ENCODE data around the gene OASL.

DNA sequence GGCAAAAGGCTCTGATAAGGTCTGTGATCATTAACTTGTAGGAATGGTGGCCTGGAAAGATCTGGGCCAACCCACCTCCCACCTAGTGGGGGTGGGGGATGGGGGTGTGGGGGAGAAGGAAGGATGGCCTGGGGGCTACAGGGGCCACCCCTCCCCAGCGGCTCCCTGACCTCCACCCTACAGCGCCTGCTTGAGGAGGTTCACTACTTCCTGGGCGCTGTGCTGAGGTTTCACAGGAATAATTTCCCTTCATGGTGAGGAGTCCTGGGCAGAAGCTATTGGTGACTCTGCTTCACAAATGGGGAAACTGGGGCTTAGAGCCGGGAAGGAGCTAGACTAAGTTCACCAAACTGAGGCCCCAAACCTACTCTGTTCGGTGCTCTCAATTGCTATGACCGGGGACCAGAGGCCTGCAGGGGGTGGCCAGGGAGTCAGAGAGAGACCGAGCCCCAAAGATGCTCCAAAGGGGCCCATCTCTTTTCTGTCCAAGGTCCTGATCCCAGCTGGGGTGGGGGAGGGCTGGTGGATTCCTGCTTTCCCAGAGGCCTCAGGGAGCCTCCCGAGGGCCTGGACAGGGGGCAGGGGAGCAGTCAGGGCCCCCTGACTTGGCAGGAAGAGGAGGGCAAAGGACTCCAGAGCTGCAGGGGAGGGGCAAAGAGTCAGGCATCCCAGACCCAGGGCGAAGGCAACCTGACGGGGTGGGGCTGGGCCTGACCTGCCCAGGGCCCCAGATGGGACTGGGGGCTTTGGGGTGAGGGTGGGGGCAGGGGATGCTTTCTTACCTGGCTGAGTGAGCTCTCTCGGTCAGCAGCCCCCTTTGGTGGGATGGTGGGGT, 59.0 kb downstream of the OASL start:
- TF ChIP-seq EZH2phosphoT487 (IDR thresholded peaks at IDR 0.05; ENCODE audit: borderline replicate concordance, low read depth), result no peak
- TF ChIP-seq, protein P1, sequence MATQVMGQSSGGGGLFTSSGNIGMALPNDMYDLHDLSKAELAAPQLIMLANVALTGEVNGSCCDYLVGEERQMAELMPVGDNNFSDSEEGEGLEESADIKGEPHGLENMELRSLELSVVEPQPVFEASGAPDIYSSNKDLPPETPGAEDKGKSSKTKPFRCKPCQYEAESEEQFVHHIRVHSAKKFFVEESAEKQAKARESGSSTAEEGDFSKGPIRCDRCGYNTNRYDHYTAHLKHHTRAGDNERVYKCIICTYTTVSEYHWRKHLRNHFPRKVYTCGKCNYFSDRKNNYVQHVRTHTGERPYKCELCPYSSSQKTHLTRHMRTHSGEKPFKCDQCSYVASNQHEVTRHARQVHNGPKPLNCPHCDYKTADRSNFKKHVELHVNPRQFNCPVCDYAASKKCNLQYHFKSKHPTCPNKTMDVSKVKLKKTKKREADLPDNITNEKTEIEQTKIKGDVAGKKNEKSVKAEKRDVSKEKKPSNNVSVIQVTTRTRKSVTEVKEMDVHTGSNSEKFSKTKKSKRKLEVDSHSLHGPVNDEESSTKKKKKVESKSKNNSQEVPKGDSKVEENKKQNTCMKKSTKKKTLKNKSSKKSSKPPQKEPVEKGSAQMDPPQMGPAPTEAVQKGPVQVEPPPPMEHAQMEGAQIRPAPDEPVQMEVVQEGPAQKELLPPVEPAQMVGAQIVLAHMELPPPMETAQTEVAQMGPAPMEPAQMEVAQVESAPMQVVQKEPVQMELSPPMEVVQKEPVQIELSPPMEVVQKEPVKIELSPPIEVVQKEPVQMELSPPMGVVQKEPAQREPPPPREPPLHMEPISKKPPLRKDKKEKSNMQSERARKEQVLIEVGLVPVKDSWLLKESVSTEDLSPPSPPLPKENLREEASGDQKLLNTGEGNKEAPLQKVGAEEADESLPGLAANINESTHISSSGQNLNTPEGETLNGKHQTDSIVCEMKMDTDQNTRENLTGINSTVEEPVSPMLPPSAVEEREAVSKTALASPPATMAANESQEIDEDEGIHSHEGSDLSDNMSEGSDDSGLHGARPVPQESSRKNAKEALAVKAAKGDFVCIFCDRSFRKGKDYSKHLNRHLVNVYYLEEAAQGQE (IDR thresholded peaks at IDR 0.05; ENCODE audit: low read depth, low read length), result peak; percentile 85
- TF ChIP-seq RCOR1 (IDR thresholded peaks at IDR 0.05; ENCODE audit: low read length), result no peak
- TF ChIP-seq, protein P2, sequence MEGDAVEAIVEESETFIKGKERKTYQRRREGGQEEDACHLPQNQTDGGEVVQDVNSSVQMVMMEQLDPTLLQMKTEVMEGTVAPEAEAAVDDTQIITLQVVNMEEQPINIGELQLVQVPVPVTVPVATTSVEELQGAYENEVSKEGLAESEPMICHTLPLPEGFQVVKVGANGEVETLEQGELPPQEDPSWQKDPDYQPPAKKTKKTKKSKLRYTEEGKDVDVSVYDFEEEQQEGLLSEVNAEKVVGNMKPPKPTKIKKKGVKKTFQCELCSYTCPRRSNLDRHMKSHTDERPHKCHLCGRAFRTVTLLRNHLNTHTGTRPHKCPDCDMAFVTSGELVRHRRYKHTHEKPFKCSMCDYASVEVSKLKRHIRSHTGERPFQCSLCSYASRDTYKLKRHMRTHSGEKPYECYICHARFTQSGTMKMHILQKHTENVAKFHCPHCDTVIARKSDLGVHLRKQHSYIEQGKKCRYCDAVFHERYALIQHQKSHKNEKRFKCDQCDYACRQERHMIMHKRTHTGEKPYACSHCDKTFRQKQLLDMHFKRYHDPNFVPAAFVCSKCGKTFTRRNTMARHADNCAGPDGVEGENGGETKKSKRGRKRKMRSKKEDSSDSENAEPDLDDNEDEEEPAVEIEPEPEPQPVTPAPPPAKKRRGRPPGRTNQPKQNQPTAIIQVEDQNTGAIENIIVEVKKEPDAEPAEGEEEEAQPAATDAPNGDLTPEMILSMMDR (IDR thresholded peaks at IDR 0.05), result no peak
- TF ChIP-seq TAF1 (IDR thresholded peaks at IDR 0.05; ENCODE audit: borderline replicate concordance, low read depth, low read length), result no peak
- TF ChIP-seq TCF12 (IDR thresholded peaks at IDR 0.05), result no peak
- no peak for TF ChIP-seq EP300 (IDR thresholded peaks at IDR 0.05; ENCODE audit: borderline replicate concordance in 1 of 2, low read depth in 1 of 2, low read length in 1 of 2)
- no peak for TF ChIP-seq POLR2AphosphoS5 (IDR thresholded peaks at IDR 0.05; ENCODE audit: low read depth, low read length)
- no peak for TF ChIP-seq ELF1 (IDR thresholded peaks at IDR 0.05)
- no peak for TF ChIP-seq MXI1 (IDR thresholded peaks at IDR 0.05; ENCODE audit: low read depth, low read length)

All from SK-N-SH (cell line).